Esophagus muscularis mucosa (tissue), 4 donors: ENCODE data around the gene PTPRK.

Experiments used
- EP300 ChIP-seq: sonication (generic); formaldehyde crosslinking; IDR thresholded peaks from one replicate; pipeline ENCODE4 v1.6.1; 2017; ENCODE audit warnings: antibody characterized with exemption
- POLR2AphosphoS5 ChIP-seq, 2 donors: sonication (generic); formaldehyde crosslinking; IDR thresholded peaks; one replicate each; pipeline ENCODE4 v1.6.1; 2017; ENCODE audit warnings: antibody characterized with exemption in 2 of 2
- TF ChIP-seq, protein P1 (sequence below), 3 experiments: fragments of 200-600 bp in 2 of 3; fragments of 450-650 bp in 1 of 3; sonication (generic) in 2 of 3; IDR thresholded peaks; one replicate each; pipeline ENCODE4 v1.5.1; 2017 to 2019; ENCODE audit warnings: antibody characterized with exemption in 3 of 3, mild to moderate bottlenecking in 2 of 3, moderate library complexity in 1 of 3

- TF ChIP-seq, protein P1, sequence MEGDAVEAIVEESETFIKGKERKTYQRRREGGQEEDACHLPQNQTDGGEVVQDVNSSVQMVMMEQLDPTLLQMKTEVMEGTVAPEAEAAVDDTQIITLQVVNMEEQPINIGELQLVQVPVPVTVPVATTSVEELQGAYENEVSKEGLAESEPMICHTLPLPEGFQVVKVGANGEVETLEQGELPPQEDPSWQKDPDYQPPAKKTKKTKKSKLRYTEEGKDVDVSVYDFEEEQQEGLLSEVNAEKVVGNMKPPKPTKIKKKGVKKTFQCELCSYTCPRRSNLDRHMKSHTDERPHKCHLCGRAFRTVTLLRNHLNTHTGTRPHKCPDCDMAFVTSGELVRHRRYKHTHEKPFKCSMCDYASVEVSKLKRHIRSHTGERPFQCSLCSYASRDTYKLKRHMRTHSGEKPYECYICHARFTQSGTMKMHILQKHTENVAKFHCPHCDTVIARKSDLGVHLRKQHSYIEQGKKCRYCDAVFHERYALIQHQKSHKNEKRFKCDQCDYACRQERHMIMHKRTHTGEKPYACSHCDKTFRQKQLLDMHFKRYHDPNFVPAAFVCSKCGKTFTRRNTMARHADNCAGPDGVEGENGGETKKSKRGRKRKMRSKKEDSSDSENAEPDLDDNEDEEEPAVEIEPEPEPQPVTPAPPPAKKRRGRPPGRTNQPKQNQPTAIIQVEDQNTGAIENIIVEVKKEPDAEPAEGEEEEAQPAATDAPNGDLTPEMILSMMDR (IDR thresholded peaks at IDR 0.05): no peak
- TF ChIP-seq EP300: no peak
- TF ChIP-seq POLR2AphosphoS5 (IDR thresholded peaks at IDR 0.05): no peak
Measured at GRCh38 chr6:128209771-128210170, 310.6 kb downstream of the PTPRK start.
